OCI-M2 (cell line): ENCODE measurements around the gene STS.

Experiments
- DNase-seq: peaks from one replicate; lab custom pipeline; 2025; ENCODE audit not compliant: unreplicated experiment; lab: John Stamatoyannopoulos, UW

STS gene

DNA sequence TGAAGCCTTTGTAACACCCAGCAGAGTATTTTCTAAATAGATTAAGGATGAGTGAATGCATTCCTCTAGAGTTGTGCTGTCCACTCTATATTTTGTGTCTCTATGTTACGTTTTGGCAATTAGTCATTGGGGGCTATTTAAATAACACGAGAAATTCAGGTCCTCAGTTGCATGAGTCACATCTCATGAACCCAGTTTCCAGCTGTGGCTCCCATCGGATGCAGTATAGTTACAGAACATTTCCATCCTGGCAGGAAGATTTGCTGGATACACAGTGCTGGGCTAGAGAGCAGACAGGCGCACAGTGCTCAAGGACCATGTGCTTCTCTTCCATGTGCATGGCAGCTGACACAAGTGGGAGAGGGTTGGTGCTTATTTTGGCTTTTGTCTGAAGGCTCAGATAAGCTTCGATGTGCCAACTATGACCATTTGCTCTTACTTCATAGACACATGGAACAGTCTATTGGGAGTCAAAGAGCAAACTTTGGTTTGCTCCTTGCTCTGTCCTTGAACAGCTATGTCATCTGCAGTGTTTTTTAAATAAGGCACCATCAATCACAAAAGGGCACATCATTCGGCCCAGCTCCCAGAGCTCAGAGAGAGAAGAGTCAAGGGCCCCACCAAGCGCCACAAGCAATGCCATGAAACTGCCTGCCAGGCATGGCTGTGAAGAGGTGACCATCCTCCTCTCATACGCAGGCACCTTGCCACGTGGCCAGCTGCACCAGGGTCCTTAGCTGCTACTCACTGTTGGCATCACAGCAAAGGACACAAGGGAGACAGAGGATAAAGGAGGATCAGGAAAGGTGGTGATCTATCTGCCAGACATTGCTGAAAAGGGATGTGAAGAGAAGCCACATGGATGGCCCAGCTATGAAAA lies 8.1 kb upstream of the STS start:
- DNase-seq = no peak

- no peak for DNase-seq
These were observed 4.4 kb upstream of the STS start for GRCh38 chrX:7143076-7143475.

GRCh38 chrX:7143941-7144525 lies 3.5 kb upstream of the STS start:
- DNase-seq = no peak

DNA sequence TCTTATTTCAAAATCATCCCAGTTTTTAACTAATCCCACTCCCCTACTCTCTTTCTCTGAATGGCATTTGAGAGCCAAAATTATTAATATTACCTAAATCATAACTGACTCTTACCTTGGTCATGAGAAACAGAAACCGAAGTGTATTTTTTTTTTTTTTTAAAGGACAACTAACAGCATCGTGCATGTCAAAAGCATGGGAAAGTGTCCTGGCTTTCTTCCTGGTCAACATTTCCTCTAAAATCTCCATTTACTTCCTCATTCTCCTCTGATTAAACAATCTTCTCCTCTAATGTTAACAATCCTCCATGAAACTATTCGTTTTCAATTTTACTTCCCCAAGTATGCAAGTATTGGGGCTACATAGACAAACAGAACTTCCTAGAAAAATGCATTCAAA lies 2.1 kb upstream of the STS start:
- no peak for DNase-seq

DNA sequence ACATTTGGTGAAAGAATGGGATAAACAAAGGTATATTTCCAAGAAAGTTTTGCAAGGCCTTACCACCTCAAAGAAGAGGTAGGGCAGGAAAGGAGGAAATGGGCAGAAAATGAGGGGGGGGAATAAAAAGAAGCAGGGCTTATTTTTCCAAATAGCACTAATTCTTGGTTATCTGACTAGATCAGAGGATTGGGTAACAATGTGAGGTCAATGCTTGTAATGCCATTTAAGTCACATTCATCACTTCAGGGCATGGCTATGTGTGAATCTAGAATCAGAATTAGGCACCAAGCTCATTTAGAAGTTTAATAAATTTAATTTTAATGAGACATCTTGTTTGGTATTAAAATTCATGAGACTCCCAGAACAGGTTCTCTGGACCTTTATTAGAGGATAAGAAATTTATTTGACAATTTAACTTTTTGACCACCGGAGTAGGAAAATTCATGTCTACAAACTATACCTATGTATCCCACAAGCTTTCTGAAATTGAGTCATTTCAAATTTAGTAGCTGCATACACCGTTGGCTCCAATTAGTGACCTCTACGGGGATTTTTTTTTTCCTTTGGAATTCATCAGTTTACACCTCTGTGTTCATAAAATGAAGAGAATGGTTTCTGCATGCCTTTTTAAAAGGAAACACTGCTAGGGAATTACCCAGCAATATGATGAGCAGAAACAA lies 1.4 kb upstream of the STS start:
- DNase-seq = no peak

GRCh38 chrX:7146703-7147412 lies 654 bp upstream of the STS start:
- DNase-seq = no peak

- peak; percentile 32 for DNase-seq
These were observed 704 bp downstream of the STS start, which contains the start of gene PUDP for GRCh38 chrX:7147978-7148854. Gene PUDP, minus strand, starts transcription at chrX:7148153. Its CDS starts 40 bp downstream, at chrX:7148113.

- DNase-seq = no peak
These were observed 1.9 kb downstream of the STS start for GRCh38 chrX:7149411-7149810.

GRCh38 chrX:7153231-7153630 lies 5.7 kb downstream of the STS start:
- no peak for DNase-seq

- no peak for DNase-seq
These were observed 6.6 kb downstream of the STS start for GRCh38 chrX:7154041-7154597.

DNA sequence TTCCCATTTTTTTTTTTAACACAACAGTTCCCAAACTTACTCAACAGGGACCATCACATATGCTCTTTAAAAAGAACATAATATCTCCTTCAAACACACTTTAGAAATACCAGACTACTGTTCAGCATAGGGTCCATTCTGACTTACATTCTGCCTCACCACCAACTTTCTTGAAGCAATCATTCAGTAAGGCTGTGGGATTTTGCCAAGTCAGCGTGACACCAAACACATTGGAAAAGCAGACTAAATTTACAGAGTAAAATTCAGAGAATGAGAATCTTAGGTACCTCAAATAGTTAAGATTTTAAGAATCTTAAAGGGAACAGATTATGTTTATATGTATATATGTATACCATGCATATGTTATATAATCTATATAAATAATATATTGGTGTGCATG lies 7.7 kb downstream of the STS start:
- DNase-seq = no peak

- no peak for DNase-seq
These were observed 9.4 kb downstream of the STS start for GRCh38 chrX:7156879-7157278.

DNA sequence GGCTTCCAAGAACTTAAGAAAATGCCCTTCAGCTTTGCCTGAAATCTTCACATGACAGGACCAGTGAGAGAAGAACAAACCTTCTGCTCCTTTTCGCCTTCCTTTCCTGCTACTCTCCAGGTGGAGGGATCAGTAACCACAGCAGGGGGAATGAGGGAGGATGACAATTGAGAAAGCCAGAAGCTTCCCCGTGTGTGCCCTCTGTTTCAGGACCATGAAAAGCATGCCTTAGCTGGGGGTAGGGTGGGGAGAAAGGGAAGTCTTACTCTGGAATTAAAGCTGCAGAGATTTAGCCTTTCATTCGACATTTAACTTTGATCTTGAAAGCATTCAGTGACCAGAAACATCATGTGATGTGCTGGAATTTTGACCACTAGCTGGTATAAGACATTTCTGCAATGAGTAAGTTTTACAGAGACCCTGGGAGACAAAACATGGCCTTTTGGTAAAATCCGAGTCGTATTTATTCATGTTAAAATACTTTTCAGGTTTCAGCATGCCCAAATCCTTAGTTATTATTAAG lies 11.0 kb downstream of the STS start:
- no peak for DNase-seq

DNA sequence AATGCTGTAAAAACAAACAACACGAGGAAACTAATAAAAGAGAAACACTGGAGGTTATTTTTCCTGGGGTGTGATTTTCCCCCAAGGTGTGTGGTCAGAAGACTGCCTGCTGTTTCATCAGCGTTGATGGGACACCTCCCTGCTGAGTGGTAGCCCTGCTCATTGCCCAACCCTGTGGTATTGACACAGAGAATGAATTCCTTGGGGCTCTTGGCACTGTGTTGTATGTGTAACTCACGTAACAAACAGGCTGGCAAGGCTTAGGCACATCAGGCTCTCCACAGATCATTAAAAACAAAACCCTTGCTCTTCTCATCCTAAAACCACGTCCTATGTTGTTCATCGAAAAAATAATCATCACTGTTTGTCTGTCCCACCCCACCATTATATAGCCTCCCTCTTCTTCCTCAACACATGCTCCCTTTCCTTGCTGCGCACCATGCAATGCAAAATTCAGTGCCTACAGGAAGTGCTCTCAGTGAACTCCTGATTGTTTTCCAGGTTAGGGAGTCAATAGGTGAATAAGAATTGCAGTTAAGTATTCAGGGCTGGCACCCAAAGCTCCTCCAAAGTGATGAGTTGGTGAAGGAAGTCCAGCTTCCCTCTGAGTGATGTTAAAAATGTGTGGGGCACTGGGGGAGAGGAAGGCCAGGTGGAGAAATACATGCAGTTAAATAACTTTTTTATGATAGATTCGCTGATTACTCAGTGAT lies 11.8 kb downstream of the STS start:
- DNase-seq = no peak

DNA sequence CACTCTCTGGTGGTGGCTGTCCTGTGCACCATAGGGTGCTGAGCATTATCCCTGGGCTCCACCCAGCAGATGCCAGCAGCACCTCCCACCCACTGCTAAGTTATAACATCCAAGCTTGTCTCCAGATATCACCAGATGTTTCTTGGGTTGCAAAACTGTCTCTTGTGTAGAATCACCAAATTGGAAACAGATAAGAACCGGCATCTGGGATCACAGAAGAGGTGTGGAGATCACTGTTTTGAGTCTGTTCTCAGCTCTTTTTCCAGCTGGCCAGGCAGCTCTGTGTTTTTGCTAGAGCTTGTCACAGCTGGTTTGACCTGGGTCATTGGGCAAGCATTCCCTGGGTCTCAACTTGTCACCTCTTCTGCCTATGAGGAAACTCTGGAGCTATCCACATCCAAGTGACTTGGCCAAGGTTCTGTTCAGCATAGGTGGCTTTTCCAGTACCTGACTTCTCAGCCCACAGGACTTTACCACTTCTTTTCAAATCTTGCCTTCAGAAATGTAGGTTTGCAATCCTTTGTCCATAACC lies 15.7 kb downstream of the STS start:
- no peak for DNase-seq

GRCh38 chrX:7164174-7164573 lies 16.7 kb downstream of the STS start:
- no peak for DNase-seq

GRCh38 chrX:7168371-7168770 lies 20.9 kb downstream of the STS start:
- no peak for DNase-seq

- no peak for DNase-seq
These were observed 22.1 kb downstream of the STS start for GRCh38 chrX:7169627-7170026.

DNA sequence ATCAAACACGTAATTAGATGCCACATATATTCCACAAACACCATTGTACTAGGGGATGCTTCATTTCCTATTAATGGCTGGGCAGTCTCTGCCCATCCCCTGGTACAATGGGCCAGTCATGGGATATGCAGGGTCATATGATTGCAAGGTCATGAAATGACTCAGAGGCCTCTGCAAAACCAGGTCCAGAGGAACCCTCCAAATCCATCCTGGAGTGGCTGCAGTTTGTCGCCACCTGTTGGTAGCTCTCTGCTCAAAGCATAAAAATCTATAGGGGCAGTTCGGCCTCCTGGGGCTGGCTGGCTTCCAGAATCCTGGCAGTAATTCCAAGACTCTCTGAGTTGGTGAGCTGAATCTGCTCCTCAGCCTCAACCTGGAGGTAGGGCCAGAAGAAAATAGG lies 23.4 kb downstream of the STS start:
- DNase-seq = no peak
